RWPE2 (cell line): ENCODE results near the gene SLC38A8.

Experiments
- ATAC-seq: fragments of 200-7000 bp; cut with Tn5 transposase; 3 replicates; pipeline ENCODE4 v1.9.1; 2021; ENCODE audit warnings: low read depth
- DNase-seq: peaks from one replicate; pipeline ENCODE4 v3.0.0-alpha.2; 2020; ENCODE audit warnings: low spot score
- H3K27ac ChIP-seq: fragments of 450-650 bp; 2 replicates; pipeline ENCODE4 v1.5.1; 2017; ENCODE audit warnings: mild to moderate bottlenecking; ENCODE audit not compliant: poor library complexity, severe bottlenecking
- H3K27me3 ChIP-seq: fragments of 250-450 bp; sonication (Bioruptor Pico); 2 replicates; pipeline ENCODE4 v1.5.1; 2021; ENCODE audit warnings: mild to moderate bottlenecking, moderate library complexity; ENCODE audit not compliant: insufficient read depth, poor library complexity, severe bottlenecking
- H3K36me3 ChIP-seq: fragments of 250-450 bp; sonication (Bioruptor Pico); 2 replicates; pipeline ENCODE4 v1.5.1; 2020; ENCODE audit warnings: low read depth, mild to moderate bottlenecking, moderate library complexity
- H3K4me1 ChIP-seq: fragments of 250-450 bp; sonication (Bioruptor Pico); 2 replicates; pipeline ENCODE4 v1.5.1; 2021; ENCODE audit warnings: mild to moderate bottlenecking, moderate library complexity; ENCODE audit not compliant: insufficient read depth, poor library complexity, severe bottlenecking
- H3K4me3 ChIP-seq: fragments of 250-450 bp; sonication (Bioruptor Pico); 2 replicates; pipeline ENCODE4 v1.5.1; 2021; ENCODE audit warnings: mild to moderate bottlenecking, moderate library complexity; ENCODE audit not compliant: severe bottlenecking
- H3K9me3 ChIP-seq: fragments of 250-450 bp; sonication (Bioruptor Pico); 2 replicates; pipeline ENCODE4 v1.5.1; 2021; ENCODE audit warnings: mild to moderate bottlenecking, moderate library complexity; ENCODE audit not compliant: severe bottlenecking
- CTCF ChIP-seq: fragments of 450-650 bp; IDR thresholded peaks from one replicate; pipeline ENCODE4 v1.5.1; 2017; ENCODE audit warnings: mild to moderate bottlenecking, moderate library complexity; ENCODE audit not compliant: poor library complexity, severe bottlenecking

The SLC38A8 gene

GRCh38 chr16:83972256-83973008 lies 70.2 kb downstream of the SLC38A8 start:
- Histone ChIP-seq H3K27ac (no peak overlapping the region), H3K4me1 (no peaks in the 10 kb centered on the region), H3K9me3 (no peaks in the 10 kb centered on the region), H3K27me3 (peaks cover 5% of the 10 kb centered on the region), H3K36me3 (no peaks in the 10 kb centered on the region), H3K4me3 (no peak overlapping the region)
- DNase-seq (no peak), ATAC-seq (no peak)
- no peak for TF ChIP-seq CTCF

GRCh38 chr16:83971165-83972130 lies 71.1 kb downstream of the SLC38A8 start:
- H3K9me3 ChIP-seq, result no peaks in the 10 kb centered on the region
- TF ChIP-seq CTCF, result no peak
- no peaks in the 10 kb centered on the region for H3K36me3 ChIP-seq
- peak; percentile 25 for DNase-seq
- H3K4me3 ChIP-seq, result no peak overlapping the region
- no peak overlapping the region for H3K27ac ChIP-seq
- H3K27me3 ChIP-seq, result peaks cover 5% of the 10 kb centered on the region
- ATAC-seq, result peak; percentile 40
- H3K4me1 ChIP-seq, result no peaks in the 10 kb centered on the region

GRCh38 chr16:83970430-83970815 lies 72.2 kb downstream of the SLC38A8 start:
- H3K27me3 ChIP-seq, result peaks cover 5% of the 10 kb centered on the region
- no peak overlapping the region for H3K27ac ChIP-seq
- H3K36me3 ChIP-seq, result no peaks in the 10 kb centered on the region
- no peak for TF ChIP-seq CTCF
- no peaks in the 10 kb centered on the region for H3K4me1 ChIP-seq
- H3K4me3 ChIP-seq, result no peak overlapping the region
- H3K9me3 ChIP-seq, result no peaks in the 10 kb centered on the region
- ATAC-seq, result no peak
- peak; percentile 38 for DNase-seq

GRCh38 chr16:83969771-83970429 lies 72.7 kb downstream of the SLC38A8 start:
- Histone ChIP-seq H3K9me3 (no peaks in the 10 kb centered on the region), H3K36me3 (no peaks in the 10 kb centered on the region), H3K4me3 (no peak overlapping the region), H3K27ac (no peak overlapping the region), H3K27me3 (peaks cover 5% of the 10 kb centered on the region), H3K4me1 (no peaks in the 10 kb centered on the region)
- no peak for TF ChIP-seq CTCF
- ATAC-seq (no peak), DNase-seq (no peak)
